Body of pancreas (tissue), 4 donors: ENCODE measurements around the gene IZUMO1R.
"Not testable (repeated sequence)": the region's sequence is repeated elsewhere in the genome, so short reads cannot be mapped to it uniquely, and the experiment has no call there.

ENCODE experiments used
- CTCF ChIP-seq, 7 experiments: fragments of 450-650 bp in 4 of 7; fragments of 200-600 bp in 3 of 7; sonication (generic) in 3 of 7; IDR thresholded peaks; one replicate each; pipeline ENCODE4 v1.5.1; 2016 to 2019; ENCODE audit warnings: antibody characterized with exemption in 7 of 7
- POLR2A ChIP-seq, 3 donors: fragments of 450-650 bp; IDR thresholded peaks; one replicate each; pipeline ENCODE4 v1.6.1; 2016; ENCODE audit warnings: antibody characterized with exemption in 3 of 3, mild to moderate bottlenecking in 2 of 3

GRCh38 chr11:94350850-94351563, 46.6 kb downstream of the IZUMO1R start:
- TF ChIP-seq CTCF, POLR2A (IDR thresholded peaks at IDR 0.05): not testable (repeated sequence)
